ENCODE data around the gene OR5K2. TPM values are rescaled to one million over a fixed set of nuclear protein-coding genes. Genes with fewer than 3 reads are reported as not detected.

OR5K2 gene
- total RNA-seq, 1 experiment from 2014 or later = not detected

GRCh38 chr3:98519351-98519750 is 21.9 kb downstream of the OR5K2 start:
- CTCF ChIA-PET = no interaction called here

DNA sequence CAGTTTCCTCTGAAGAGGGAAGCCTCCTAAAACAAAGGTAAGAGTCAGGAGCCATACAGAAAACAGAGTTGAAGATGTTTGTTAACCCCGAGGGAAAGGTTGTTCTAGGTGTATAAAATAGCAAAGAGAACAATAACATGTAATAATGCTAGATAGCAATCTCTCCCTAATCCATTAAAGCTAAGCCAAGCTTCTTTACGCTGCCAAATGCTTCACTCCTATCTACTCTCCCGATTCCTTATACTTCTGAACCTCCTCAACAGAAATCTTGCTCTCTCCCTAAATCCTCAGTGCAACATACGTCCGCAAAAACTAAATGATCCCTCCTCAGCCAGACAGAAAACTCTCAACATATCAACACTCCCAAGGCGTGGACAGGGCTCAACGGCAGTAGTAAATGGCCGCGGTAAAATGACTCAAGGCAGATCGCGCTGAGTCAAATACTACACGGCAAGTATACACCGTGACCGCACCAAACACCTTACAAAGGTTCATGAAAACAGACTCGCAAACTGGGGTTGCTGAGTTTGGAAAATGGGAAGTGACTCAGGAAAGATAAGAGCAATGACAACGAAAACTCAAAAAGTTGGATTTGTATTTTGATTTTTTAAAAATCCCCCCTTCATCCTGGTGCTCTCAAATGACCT is 24.5 kb downstream of the OR5K2 start:
- Histone ChIP-seq H3K27me3 (ENCODE audit: control insufficient read depth, insufficient read depth, low read length) (no peaks in the 10 kb centered on the region), H3K4me3 (ENCODE audit: low read depth in 2 of 2, low read length in 2 of 2) (peak overlapping the region; percentile 77 to 98), H3K9me3 (ENCODE audit: control insufficient read depth, insufficient read depth, low read depth, low read length) (no peaks in the 10 kb centered on the region), H3K4me1 (ENCODE audit: control insufficient read depth, insufficient read depth, low read length) (peaks cover 13% of the 10 kb centered on the region), H3K36me3 (ENCODE audit: control insufficient read depth, insufficient read depth, low read length) (peaks cover 41% of the 10 kb centered on the region), H3K27ac (ENCODE audit: low read length) (peak overlapping the region; percentile 92)
- intact Hi-C loops (cut with micrococcal nuclease; ENCODE audit: unreplicated experiment) (no loop called here), in situ Hi-C loops (cut with HindIII; ENCODE audit: low pct_unique_long_range_greater_than_20kb, low sequenced_read_pairs) (no loop called here)
- TF ChIP-seq CTCF (IDR thresholded peaks at IDR 0.05) (no peak), SIN3A (IDR thresholded peaks at IDR 0.05; ENCODE audit: borderline replicate concordance, insufficient read depth, low read depth, low read length) (0 out of 2 replicates have a peak, but pooled peaks have one; percentile 28), TCF7L2 (IDR thresholded peaks at IDR 0.05; ENCODE audit: low read depth, low read length) (no peak)
- ATAC-seq (peak; percentile 66), DNase-seq (ENCODE audit: low read depth, low spot score) (peak; percentile 20)
- TSS peak; percentile 89 for BruUV-seq (replicated peaks)
- CTCF ChIA-PET = no interaction called here
- POLR2A ChIA-PET = no interaction called here

More at GRCh38 chr3:98519351-98519750, 21.9 kb downstream of the OR5K2 start:
- ATAC-seq = no peak
- peaks cover 60% of the 10 kb centered on the region for H3K36me3 ChIP-seq (ENCODE audit: control insufficient read depth, insufficient read depth, low read length)
- H3K27me3 ChIP-seq (ENCODE audit: control insufficient read depth, insufficient read depth, low read length) = no peaks in the 10 kb centered on the region
- peaks cover 13% of the 10 kb centered on the region for H3K4me1 ChIP-seq (ENCODE audit: control insufficient read depth, insufficient read depth, low read length)
- no peak overlapping the region for H3K4me3 ChIP-seq (ENCODE audit: low read depth in 2 of 2, low read length in 2 of 2)
- in situ Hi-C loops (cut with HindIII; ENCODE audit: low pct_unique_long_range_greater_than_20kb, low sequenced_read_pairs) (no loop called here), intact Hi-C loops (cut with micrococcal nuclease; ENCODE audit: unreplicated experiment) (no loop called here)
- no peak overlapping the region for H3K27ac ChIP-seq (ENCODE audit: low read length)
- BruUV-seq (replicated peaks) = no TSS peak
- H3K9me3 ChIP-seq (ENCODE audit: control insufficient read depth, insufficient read depth, low read depth, low read length) = no peaks in the 10 kb centered on the region
- POLR2A ChIA-PET = no interaction called here
- DNase-seq (ENCODE audit: low read depth, low spot score) = no peak
- TF ChIP-seq SIN3A (IDR thresholded peaks at IDR 0.05; ENCODE audit: borderline replicate concordance, insufficient read depth, low read depth, low read length) = no peak
- TF ChIP-seq TCF7L2 (IDR thresholded peaks at IDR 0.05; ENCODE audit: low read depth, low read length) = no peak
- no peak for TF ChIP-seq CTCF (IDR thresholded peaks at IDR 0.05)
- TF ChIP-seq POLR2AphosphoS5 (IDR thresholded peaks at IDR 0.05; ENCODE audit: low read depth, low read length) = no peak
- TF ChIP-seq, protein P1, sequence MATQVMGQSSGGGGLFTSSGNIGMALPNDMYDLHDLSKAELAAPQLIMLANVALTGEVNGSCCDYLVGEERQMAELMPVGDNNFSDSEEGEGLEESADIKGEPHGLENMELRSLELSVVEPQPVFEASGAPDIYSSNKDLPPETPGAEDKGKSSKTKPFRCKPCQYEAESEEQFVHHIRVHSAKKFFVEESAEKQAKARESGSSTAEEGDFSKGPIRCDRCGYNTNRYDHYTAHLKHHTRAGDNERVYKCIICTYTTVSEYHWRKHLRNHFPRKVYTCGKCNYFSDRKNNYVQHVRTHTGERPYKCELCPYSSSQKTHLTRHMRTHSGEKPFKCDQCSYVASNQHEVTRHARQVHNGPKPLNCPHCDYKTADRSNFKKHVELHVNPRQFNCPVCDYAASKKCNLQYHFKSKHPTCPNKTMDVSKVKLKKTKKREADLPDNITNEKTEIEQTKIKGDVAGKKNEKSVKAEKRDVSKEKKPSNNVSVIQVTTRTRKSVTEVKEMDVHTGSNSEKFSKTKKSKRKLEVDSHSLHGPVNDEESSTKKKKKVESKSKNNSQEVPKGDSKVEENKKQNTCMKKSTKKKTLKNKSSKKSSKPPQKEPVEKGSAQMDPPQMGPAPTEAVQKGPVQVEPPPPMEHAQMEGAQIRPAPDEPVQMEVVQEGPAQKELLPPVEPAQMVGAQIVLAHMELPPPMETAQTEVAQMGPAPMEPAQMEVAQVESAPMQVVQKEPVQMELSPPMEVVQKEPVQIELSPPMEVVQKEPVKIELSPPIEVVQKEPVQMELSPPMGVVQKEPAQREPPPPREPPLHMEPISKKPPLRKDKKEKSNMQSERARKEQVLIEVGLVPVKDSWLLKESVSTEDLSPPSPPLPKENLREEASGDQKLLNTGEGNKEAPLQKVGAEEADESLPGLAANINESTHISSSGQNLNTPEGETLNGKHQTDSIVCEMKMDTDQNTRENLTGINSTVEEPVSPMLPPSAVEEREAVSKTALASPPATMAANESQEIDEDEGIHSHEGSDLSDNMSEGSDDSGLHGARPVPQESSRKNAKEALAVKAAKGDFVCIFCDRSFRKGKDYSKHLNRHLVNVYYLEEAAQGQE (IDR thresholded peaks at IDR 0.05; ENCODE audit: insufficient read depth in 1 of 2, low read depth in 2 of 2, low read length in 1 of 2) = no peak
